Breast epithelium (tissue), 4 donors: ENCODE measurements around the gene WWOX. TPM values are rescaled to one million over a fixed set of nuclear protein-coding genes. Genes with fewer than 3 reads are reported as not detected.

Experiments
- DNase-seq, 2 donors: peaks; one replicate each; pipeline ENCODE4 v3.0.0-alpha.2; 2019; ENCODE audit warnings: low spot score in 2 of 2
- H3K27ac ChIP-seq, 2 donors: fragments of 200-600 bp; sonication (generic) in 1 of 2; one replicate each; pipeline ENCODE4 v1.5.1; 2016 to 2019; ENCODE audit warnings: mild to moderate bottlenecking in 1 of 2
- H3K27me3 ChIP-seq, 2 donors: fragments of 200-600 bp; sonication (generic) in 1 of 2; one replicate each; pipeline versions ENCODE4 v1.5.1 to v1.6.0; 2017 to 2019; ENCODE audit warnings: control low read depth in 1 of 2, mild to moderate bottlenecking in 1 of 2
- H3K36me3 ChIP-seq: fragments of 200-600 bp; one replicate; pipeline ENCODE4 v1.5.1; 2019
- H3K4me1 ChIP-seq, 2 donors: fragments of 200-600 bp; sonication (generic); one replicate each; pipeline ENCODE4 v1.5.1; 2016 to 2019; ENCODE audit warnings: control low read depth in 1 of 2
- H3K4me3 ChIP-seq, 3 donors: fragments of 200-600 bp; sonication (generic); 1 replicate in 2 of 3; 2 replicates in 1 of 3; pipeline ENCODE4 v1.5.1; 2016 to 2019; ENCODE audit warnings: mild to moderate bottlenecking in 3 of 3, moderate library complexity in 2 of 3
- H3K9me3 ChIP-seq, 2 donors: fragments of 200-600 bp; sonication (generic) in 1 of 2; one replicate each; pipeline ENCODE4 v1.5.1; 2016 to 2019; ENCODE audit warnings: control low read depth in 1 of 2
- POLR2A ChIP-seq: fragments of 450-650 bp; IDR thresholded peaks from one replicate; pipeline ENCODE4 v1.6.1; 2016; ENCODE audit warnings: antibody characterized with exemption, mild to moderate bottlenecking, moderate library complexity
- POLR2AphosphoS5 ChIP-seq, 3 donors: sonication (generic); formaldehyde crosslinking; IDR thresholded peaks; one replicate each; pipeline ENCODE4 v1.6.1; 2017; ENCODE audit warnings: antibody characterized with exemption in 3 of 3
- intact Hi-C: fragments of 100-400 bp; cut with DNase I; formaldehyde crosslinking; loops from one replicate; pipeline ENCODE4 v1.15.1; 2023; ENCODE audit warnings: low total_unique reads
- total RNA-seq, 3 donors: library from RNA; depleted of rRNA; stranded (reverse); fragments of >200 nt; gene quantifications; one replicate each; pipeline ENCODE4 v1.1.0, GENCODE V29; 2016
- TF ChIP-seq, protein P1 (sequence below), 3 donors: fragments of 450-650 bp; IDR thresholded peaks; one replicate each; pipeline ENCODE4 v1.5.1; 2016 to 2017; ENCODE audit warnings: antibody characterized with exemption in 3 of 3, mild to moderate bottlenecking in 3 of 3, moderate library complexity in 3 of 3

The WWOX gene
- total RNA-seq, 3 donors from 2014 or later: 42.9 to 73.6 (median 43.4) TPM

- intact Hi-C loops: no loop called here
- Histone ChIP-seq H3K27me3 (no peaks in the 10 kb centered on the region), H3K4me1 (no peaks in the 10 kb centered on the region), H3K4me3 (no peak overlapping the region), H3K9me3 (no peaks in the 10 kb centered on the region), H3K27ac (no peak overlapping the region), H3K36me3 (no peaks in the 10 kb centered on the region)
- TF ChIP-seq POLR2A (no peak), POLR2AphosphoS5 (IDR thresholded peaks at IDR 0.05) (no peak)
- TF ChIP-seq, protein P1, sequence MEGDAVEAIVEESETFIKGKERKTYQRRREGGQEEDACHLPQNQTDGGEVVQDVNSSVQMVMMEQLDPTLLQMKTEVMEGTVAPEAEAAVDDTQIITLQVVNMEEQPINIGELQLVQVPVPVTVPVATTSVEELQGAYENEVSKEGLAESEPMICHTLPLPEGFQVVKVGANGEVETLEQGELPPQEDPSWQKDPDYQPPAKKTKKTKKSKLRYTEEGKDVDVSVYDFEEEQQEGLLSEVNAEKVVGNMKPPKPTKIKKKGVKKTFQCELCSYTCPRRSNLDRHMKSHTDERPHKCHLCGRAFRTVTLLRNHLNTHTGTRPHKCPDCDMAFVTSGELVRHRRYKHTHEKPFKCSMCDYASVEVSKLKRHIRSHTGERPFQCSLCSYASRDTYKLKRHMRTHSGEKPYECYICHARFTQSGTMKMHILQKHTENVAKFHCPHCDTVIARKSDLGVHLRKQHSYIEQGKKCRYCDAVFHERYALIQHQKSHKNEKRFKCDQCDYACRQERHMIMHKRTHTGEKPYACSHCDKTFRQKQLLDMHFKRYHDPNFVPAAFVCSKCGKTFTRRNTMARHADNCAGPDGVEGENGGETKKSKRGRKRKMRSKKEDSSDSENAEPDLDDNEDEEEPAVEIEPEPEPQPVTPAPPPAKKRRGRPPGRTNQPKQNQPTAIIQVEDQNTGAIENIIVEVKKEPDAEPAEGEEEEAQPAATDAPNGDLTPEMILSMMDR (IDR thresholded peaks at IDR 0.05): no peak
- no peak for DNase-seq
These were observed 100.0 kb downstream of the WWOX start for GRCh38 chr16:78199325-78200022.

DNA sequence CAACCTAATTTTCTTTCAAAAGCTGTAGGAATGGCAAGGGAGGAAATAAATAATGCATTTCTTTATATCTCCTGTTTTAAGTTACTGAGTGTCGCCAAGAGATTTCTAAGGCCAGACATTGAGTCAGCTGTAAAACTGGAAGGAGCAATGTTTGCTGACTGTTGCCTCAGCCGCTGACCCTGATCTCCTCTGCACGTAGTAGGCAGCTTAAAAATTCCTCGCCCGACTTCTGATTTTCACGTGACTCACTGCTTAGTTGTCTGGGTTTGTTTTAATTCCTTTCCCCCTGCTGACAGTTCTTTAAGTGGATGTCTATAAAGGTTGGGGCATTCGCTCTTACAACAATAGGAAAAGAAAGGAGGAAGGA, 100.6 kb downstream of the WWOX start:
- no peak for DNase-seq
- intact Hi-C loops: no loop called here
- Histone ChIP-seq H3K4me1 (no peaks in the 10 kb centered on the region), H3K9me3 (no peaks in the 10 kb centered on the region), H3K4me3 (no peak overlapping the region), H3K27me3 (no peaks in the 10 kb centered on the region), H3K36me3 (no peaks in the 10 kb centered on the region), H3K27ac (no peak overlapping the region)
- TF ChIP-seq POLR2A: no peak
- TF ChIP-seq, protein P1 (IDR thresholded peaks at IDR 0.05): no peak
- TF ChIP-seq POLR2AphosphoS5 (IDR thresholded peaks at IDR 0.05): no peak

GRCh38 chr16:78200623-78201096, 101.2 kb downstream of the WWOX start:
- no peaks in the 10 kb centered on the region for H3K4me1 ChIP-seq
- no peak overlapping the region for H3K27ac ChIP-seq
- H3K36me3 ChIP-seq: no peaks in the 10 kb centered on the region
- TF ChIP-seq, protein P1 (IDR thresholded peaks at IDR 0.05): no peak
- TF ChIP-seq POLR2AphosphoS5 (IDR thresholded peaks at IDR 0.05) (no peak), POLR2A (no peak)
- DNase-seq: no peak
- H3K4me3 ChIP-seq: no peak overlapping the region
- intact Hi-C loops: no loop called here
- H3K9me3 ChIP-seq: no peaks in the 10 kb centered on the region
- no peaks in the 10 kb centered on the region for H3K27me3 ChIP-seq

- no peaks in the 10 kb centered on the region for H3K36me3 ChIP-seq
These were observed 106.1 kb downstream of the WWOX start for GRCh38 chr16:78205506-78205905.

GRCh38 chr16:78206623-78207223, 107.3 kb downstream of the WWOX start:
- TF ChIP-seq POLR2A (no peak), POLR2AphosphoS5 (IDR thresholded peaks at IDR 0.05) (no peak)
- TF ChIP-seq, protein P1 (IDR thresholded peaks at IDR 0.05): no peak
- H3K36me3 ChIP-seq: no peaks in the 10 kb centered on the region
- no peaks in the 10 kb centered on the region for H3K27me3 ChIP-seq
- no peak for DNase-seq
- H3K27ac ChIP-seq: no peak overlapping the region
- no peak overlapping the region for H3K4me3 ChIP-seq
- peaks cover 0 to 10% of the 10 kb centered on the region in 2 donors for H3K4me1 ChIP-seq
- no peaks in the 10 kb centered on the region for H3K9me3 ChIP-seq
- intact Hi-C loops: no loop called here

More at GRCh38 chr16:78205506-78205905, 106.1 kb downstream of the WWOX start:
- DNase-seq: no peak
- no peak overlapping the region for H3K27ac ChIP-seq
- no peaks in the 10 kb centered on the region for H3K27me3 ChIP-seq
- H3K9me3 ChIP-seq: no peaks in the 10 kb centered on the region
- TF ChIP-seq POLR2A (no peak), POLR2AphosphoS5 (IDR thresholded peaks at IDR 0.05) (no peak)
- TF ChIP-seq, protein P1 (IDR thresholded peaks at IDR 0.05): no peak
- no peak overlapping the region for H3K4me3 ChIP-seq
- intact Hi-C loops: no loop called here
- no peaks in the 10 kb centered on the region for H3K4me1 ChIP-seq
